Measurements from ENCODE around the gene UBA7.

UBA7 gene

GRCh38 chr3:49801160-49801559 lies 12.6 kb downstream of the UBA7 start:
- no peaks in the 10 kb centered on the region for H3K27me3 ChIP-seq (ENCODE audit: control insufficient read depth, insufficient read depth, low read length)
- peaks cover 2% of the 10 kb centered on the region for H3K4me1 ChIP-seq

GRCh38 chr3:49799761-49800160 lies 14.0 kb downstream of the UBA7 start, which contains the start of gene CDHR4:
TSS of gene CDHR4 (minus strand) at chr3:49799873. CDS start at chr3:49799812, 61 bp downstream.
- H2AFZ ChIP-seq = no peak within 1 kb of the TSS
- H3K27me3 ChIP-seq (ENCODE audit: control insufficient read depth, insufficient read depth, low read length) = no peaks in the 10 kb centered on the region
- H3K27ac ChIP-seq = no peak within 1 kb of the TSS
- H3K4me2 ChIP-seq (ENCODE audit: low read length) = no peak within 1 kb of the TSS
- peaks cover 2% of the 10 kb centered on the region for H3K4me1 ChIP-seq
- TF ChIP-seq CTCF (IDR thresholded peaks at IDR 0.05) = no peak
- H3K4me3 ChIP-seq (ENCODE audit: low read depth, low read length) = no peak within 1 kb of the TSS
- H3K9ac ChIP-seq = no peak within 1 kb of the TSS
- no peaks in the 10 kb centered on the region for H3K36me3 ChIP-seq (ENCODE audit: control insufficient read depth, insufficient read depth, low read length)
- H3K9me3 ChIP-seq (ENCODE audit: control insufficient read depth, low read length) = no peaks in the 10 kb centered on the region
- H3K79me2 ChIP-seq = no peaks in the 10 kb centered on the region

More at GRCh38 chr3:49801160-49801559, 12.6 kb downstream of the UBA7 start:
- no peak overlapping the region for H2AFZ ChIP-seq
- H3K4me2 ChIP-seq (ENCODE audit: low read length) = no peak overlapping the region
- no peaks in the 10 kb centered on the region for H3K9me3 ChIP-seq (ENCODE audit: control insufficient read depth, low read length)
- no peak overlapping the region for H3K4me3 ChIP-seq (ENCODE audit: low read depth, low read length)
- H3K9ac ChIP-seq = no peak overlapping the region
- H3K27ac ChIP-seq = no peak overlapping the region
- H3K36me3 ChIP-seq (ENCODE audit: control insufficient read depth, insufficient read depth, low read length) = no peaks in the 10 kb centered on the region
- TF ChIP-seq CTCF (IDR thresholded peaks at IDR 0.05) = no peak
- no peaks in the 10 kb centered on the region for H3K79me2 ChIP-seq

- H3K9me3 ChIP-seq (ENCODE audit: control insufficient read depth, low read length) = no peaks in the 10 kb centered on the region
- H3K4me2 ChIP-seq (ENCODE audit: low read length) = no peak overlapping the region
- no peaks in the 10 kb centered on the region for H3K79me2 ChIP-seq
- H3K36me3 ChIP-seq (ENCODE audit: control insufficient read depth, insufficient read depth, low read length) = no peaks in the 10 kb centered on the region
- H3K27me3 ChIP-seq (ENCODE audit: control insufficient read depth, insufficient read depth, low read length) = no peaks in the 10 kb centered on the region
- peaks cover 2% of the 10 kb centered on the region for H3K4me1 ChIP-seq
- no peak overlapping the region for H3K9ac ChIP-seq
- H3K27ac ChIP-seq = no peak overlapping the region
- no peak overlapping the region for H3K4me3 ChIP-seq (ENCODE audit: low read depth, low read length)
- H2AFZ ChIP-seq = no peak overlapping the region
- TF ChIP-seq CTCF (IDR thresholded peaks at IDR 0.05) = no peak
Observed at GRCh38 chr3:49799105-49799504, 14.6 kb downstream of the UBA7 start.

- Histone ChIP-seq H3K36me3 (ENCODE audit: control insufficient read depth, insufficient read depth, low read length) (no peaks in the 10 kb centered on the region), H3K4me3 (ENCODE audit: low read depth, low read length) (no peak overlapping the region), H2AFZ (no peak overlapping the region), H3K9me3 (ENCODE audit: control insufficient read depth, low read length) (no peaks in the 10 kb centered on the region), H3K4me1 (no peaks in the 10 kb centered on the region), H3K79me2 (no peaks in the 10 kb centered on the region), H3K9ac (no peak overlapping the region), H3K4me2 (ENCODE audit: low read length) (no peak overlapping the region), H3K27me3 (ENCODE audit: control insufficient read depth, insufficient read depth, low read length) (no peaks in the 10 kb centered on the region), H3K27ac (no peak overlapping the region)
- no peak for TF ChIP-seq CTCF (IDR thresholded peaks at IDR 0.05)
Observed at GRCh38 chr3:49794926-49795905, 18.5 kb downstream of the UBA7 start.
